Measurements from ENCODE around the gene GALM. TPM values are rescaled to one million over a fixed set of nuclear protein-coding genes. Genes with fewer than 3 reads are reported as not detected.

GALM gene
- total and polyA plus RNA-seq, 2 of the 13 experiments (the other 11 are each of a cell fraction or from before 2014, with no cell fraction given): 65.5 to 90.0 TPM

- no peak overlapping the region for H2AFZ ChIP-seq (ENCODE audit: low read length)
- no peaks in the 10 kb centered on the region for H4K20me1 ChIP-seq (ENCODE audit: insufficient read depth, low read length)
- in situ Hi-C loops (cut with HindIII; ENCODE audit: extremely low pct_ligation_motif_present, low pct_unique_long_range_greater_than_20kb): no loop called here
- DNase-seq (ENCODE audit: low spot score) (no peak), ATAC-seq (no peak), FAIRE-seq (no peak)
- CTCF ChIA-PET (ENCODE audit: low intra/inter-chr PET ratio, low total read pairs): no interaction called here
- POLR2A ChIA-PET: interaction anchor here (1.6 kb wide), 1 partner anchor 16 kb away, joined by 9 read pairs; the partner anchor contains the start of gene GALM
- no peaks in the 10 kb centered on the region; a peak in 2 of 5 replicates for H3K27me3 ChIP-seq (ENCODE audit: control insufficient read depth in 1 of 2, insufficient read depth in 2 of 2, low read length in 2 of 2)
- no peaks in the 10 kb centered on the region for H3K79me2 ChIP-seq (ENCODE audit: insufficient read depth, low read length)
- H3K27ac ChIP-seq (ENCODE audit: extremely low read length, insufficient read depth, low read length): no peak overlapping the region
- H3K9me3 ChIP-seq (ENCODE audit: low read length): no peaks in the 10 kb centered on the region
- H3K9ac ChIP-seq (ENCODE audit: insufficient read depth, low read depth, low read length): no peak overlapping the region
- TF ChIP-seq KDM6A (CRISPR knock-in tag; IDR thresholded peaks at IDR 0.05; ENCODE audit: low read depth): no peak
- no peak for TF ChIP-seq TFAP4 (IDR thresholded peaks at IDR 0.05; ENCODE audit: borderline replicate concordance, low read depth)
- TF ChIP-seq ETV5 (CRISPR knock-in tag; IDR thresholded peaks at IDR 0.05; ENCODE audit: borderline replicate concordance): no peak
- TF ChIP-seq ZNF709 (CRISPR knock-in tag; IDR thresholded peaks at IDR 0.05): no peak
- TF ChIP-seq, protein P1, sequence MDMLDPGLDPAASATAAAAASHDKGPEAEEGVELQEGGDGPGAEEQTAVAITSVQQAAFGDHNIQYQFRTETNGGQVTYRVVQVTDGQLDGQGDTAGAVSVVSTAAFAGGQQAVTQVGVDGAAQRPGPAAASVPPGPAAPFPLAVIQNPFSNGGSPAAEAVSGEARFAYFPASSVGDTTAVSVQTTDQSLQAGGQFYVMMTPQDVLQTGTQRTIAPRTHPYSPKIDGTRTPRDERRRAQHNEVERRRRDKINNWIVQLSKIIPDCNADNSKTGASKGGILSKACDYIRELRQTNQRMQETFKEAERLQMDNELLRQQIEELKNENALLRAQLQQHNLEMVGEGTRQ (IDR thresholded peaks at IDR 0.05; ENCODE audit: low read depth, low read length): no peak
- TF ChIP-seq, protein P1 (CRISPR knock-in tag; IDR thresholded peaks at IDR 0.05; ENCODE audit: borderline replicate concordance): no peak
- TF ChIP-seq, protein P2, sequence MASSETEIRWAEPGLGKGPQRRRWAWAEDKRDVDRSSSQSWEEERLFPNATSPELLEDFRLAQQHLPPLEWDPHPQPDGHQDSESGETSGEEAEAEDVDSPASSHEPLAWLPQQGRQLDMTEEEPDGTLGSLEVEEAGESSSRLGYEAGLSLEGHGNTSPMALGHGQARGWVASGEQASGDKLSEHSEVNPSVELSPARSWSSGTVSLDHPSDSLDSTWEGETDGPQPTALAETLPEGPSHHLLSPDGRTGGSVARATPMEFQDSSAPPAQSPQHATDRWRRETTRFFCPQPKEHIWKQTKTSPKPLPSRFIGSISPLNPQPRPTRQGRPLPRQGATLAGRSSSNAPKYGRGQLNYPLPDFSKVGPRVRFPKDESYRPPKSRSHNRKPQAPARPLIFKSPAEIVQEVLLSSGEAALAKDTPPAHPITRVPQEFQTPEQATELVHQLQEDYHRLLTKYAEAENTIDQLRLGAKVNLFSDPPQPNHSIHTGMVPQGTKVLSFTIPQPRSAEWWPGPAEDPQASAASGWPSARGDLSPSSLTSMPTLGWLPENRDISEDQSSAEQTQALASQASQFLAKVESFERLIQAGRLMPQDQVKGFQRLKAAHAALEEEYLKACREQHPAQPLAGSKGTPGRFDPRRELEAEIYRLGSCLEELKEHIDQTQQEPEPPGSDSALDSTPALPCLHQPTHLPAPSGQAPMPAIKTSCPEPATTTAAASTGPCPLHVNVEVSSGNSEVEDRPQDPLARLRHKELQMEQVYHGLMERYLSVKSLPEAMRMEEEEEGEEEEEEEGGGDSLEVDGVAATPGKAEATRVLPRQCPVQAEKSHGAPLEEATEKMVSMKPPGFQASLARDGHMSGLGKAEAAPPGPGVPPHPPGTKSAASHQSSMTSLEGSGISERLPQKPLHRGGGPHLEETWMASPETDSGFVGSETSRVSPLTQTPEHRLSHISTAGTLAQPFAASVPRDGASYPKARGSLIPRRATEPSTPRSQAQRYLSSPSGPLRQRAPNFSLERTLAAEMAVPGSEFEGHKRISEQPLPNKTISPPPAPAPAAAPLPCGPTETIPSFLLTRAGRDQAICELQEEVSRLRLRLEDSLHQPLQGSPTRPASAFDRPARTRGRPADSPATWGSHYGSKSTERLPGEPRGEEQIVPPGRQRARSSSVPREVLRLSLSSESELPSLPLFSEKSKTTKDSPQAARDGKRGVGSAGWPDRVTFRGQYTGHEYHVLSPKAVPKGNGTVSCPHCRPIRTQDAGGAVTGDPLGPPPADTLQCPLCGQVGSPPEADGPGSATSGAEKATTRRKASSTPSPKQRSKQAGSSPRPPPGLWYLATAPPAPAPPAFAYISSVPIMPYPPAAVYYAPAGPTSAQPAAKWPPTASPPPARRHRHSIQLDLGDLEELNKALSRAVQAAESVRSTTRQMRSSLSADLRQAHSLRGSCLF (CRISPR knock-in tag; IDR thresholded peaks at IDR 0.05; ENCODE audit: borderline replicate concordance): no peak
- no peak for TF ChIP-seq ZNF775 (CRISPR knock-in tag; IDR thresholded peaks at IDR 0.05; ENCODE audit: borderline replicate concordance)
- no peak for TF ChIP-seq ZNF549 (CRISPR knock-in tag; IDR thresholded peaks at IDR 0.05)
- TF ChIP-seq, protein P3, sequence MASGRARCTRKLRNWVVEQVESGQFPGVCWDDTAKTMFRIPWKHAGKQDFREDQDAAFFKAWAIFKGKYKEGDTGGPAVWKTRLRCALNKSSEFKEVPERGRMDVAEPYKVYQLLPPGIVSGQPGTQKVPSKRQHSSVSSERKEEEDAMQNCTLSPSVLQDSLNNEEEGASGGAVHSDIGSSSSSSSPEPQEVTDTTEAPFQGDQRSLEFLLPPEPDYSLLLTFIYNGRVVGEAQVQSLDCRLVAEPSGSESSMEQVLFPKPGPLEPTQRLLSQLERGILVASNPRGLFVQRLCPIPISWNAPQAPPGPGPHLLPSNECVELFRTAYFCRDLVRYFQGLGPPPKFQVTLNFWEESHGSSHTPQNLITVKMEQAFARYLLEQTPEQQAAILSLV (CRISPR knock-in tag; IDR thresholded peaks at IDR 0.05; ENCODE audit: borderline replicate concordance): no peak
- no peak for TF ChIP-seq ZNF703 (CRISPR knock-in tag; IDR thresholded peaks at IDR 0.05; ENCODE audit: borderline replicate concordance)
- H3K36me3 ChIP-seq (replicated peaks in 1 of 2; ENCODE audit: control insufficient read depth in 1 of 2, insufficient read depth in 2 of 2, low read length in 2 of 2): no peaks in the 10 kb centered on the region
- no TSS peak for BruUV-seq (replicated peaks)
- no peak overlapping the region for H3K4me3 ChIP-seq (replicated peaks in 1 of 3; ENCODE audit: insufficient read depth in 1 of 3, low read depth in 2 of 3, low read length in 3 of 3)
- 64% methylated on average over 12 of the region's 12 CpGs for WGBS (ENCODE audit: low lambda C conversion rate)
- intact Hi-C loops (cut with micrococcal nuclease; ENCODE audit: unreplicated experiment): loop anchor here (5.0 kb wide), 1 partner anchor 37 kb away; no protein-coding TSS in a partner anchor
- peaks cover 53% of the 10 kb centered on the region for H3K4me1 ChIP-seq (ENCODE audit: insufficient read depth, low read length)
- H3K4me2 ChIP-seq (ENCODE audit: low read depth, low read length): 0 out of 2 replicates have a peak overlapping the region, but pooled peaks have one; percentile 66
Measured at GRCh38 chr2:38649176-38649728, 16.7 kb upstream of the GALM start.

Data from HepG2 (cell line).